Thoracic aorta (tissue), 2 donors: ENCODE data around the gene BRD3OS. TPM values are rescaled to one million over a fixed set of nuclear protein-coding genes. Genes with fewer than 3 reads are reported as not detected.

ENCODE experiments used
- ATAC-seq: fragments of 150-250 bp; one replicate; pipeline ENCODE4 v1.8.0; 2017; ENCODE audit warnings: low read depth; ENCODE audit not compliant: insufficient number of reproducible peaks, low FRiP score
- DNase-seq: peaks from one replicate; pipeline ENCODE4 v3.0.0-alpha.2; 2020; ENCODE audit warnings: low spot score
- H3K27ac ChIP-seq, 2 donors: fragments of 200-600 bp; sonication (generic); 1 replicate in 1 of 2; 2 replicates in 1 of 2; pipeline ENCODE4 v1.5.1; 2016; ENCODE audit warnings: mild to moderate bottlenecking in 2 of 2, moderate library complexity in 2 of 2
- H3K27me3 ChIP-seq: fragments of 200-600 bp; sonication (generic); replicated peaks from 2 replicates; pipeline ENCODE4 v1.6.0; 2016; ENCODE audit warnings: mild to moderate bottlenecking; ENCODE audit not compliant: insufficient read depth
- H3K36me3 ChIP-seq: fragments of 200-600 bp; sonication (generic); one replicate; pipeline ENCODE4 v1.5.1; 2016
- H3K4me1 ChIP-seq, 2 donors: fragments of 200-600 bp; sonication (generic); 1 replicate in 1 of 2; 2 replicates in 1 of 2; pipeline versions ENCODE4 v1.5.1 to v1.6.0; 2016; ENCODE audit warnings: low read depth in 2 of 2, mild to moderate bottlenecking in 1 of 2; ENCODE audit not compliant: control insufficient read depth in 1 of 2
- H3K4me3 ChIP-seq: fragments of 200-600 bp; sonication (generic); 2 replicates; pipeline ENCODE4 v1.5.1; 2016; ENCODE audit warnings: mild to moderate bottlenecking
- H3K9me3 ChIP-seq: fragments of 200-600 bp; sonication (generic); 2 replicates; pipeline ENCODE4 v1.5.1; 2016
- total RNA-seq, 2 donors: library from RNA; depleted of rRNA; stranded (reverse); fragments of >200 nt; gene quantifications; one replicate each; pipeline versions ENCODE4 v1.1.0 to v1.2.3, GENCODE V29; 2016
- TF ChIP-seq, protein P1 (sequence below): fragments of 200-600 bp; sonication (generic); IDR thresholded peaks from one replicate; pipeline ENCODE4 v1.5.1; 2019; ENCODE audit warnings: antibody characterized with exemption

Gene BRD3OS
- total RNA-seq, 2 donors from 2014 or later, result 8.8 to 14.6 TPM

DNA sequence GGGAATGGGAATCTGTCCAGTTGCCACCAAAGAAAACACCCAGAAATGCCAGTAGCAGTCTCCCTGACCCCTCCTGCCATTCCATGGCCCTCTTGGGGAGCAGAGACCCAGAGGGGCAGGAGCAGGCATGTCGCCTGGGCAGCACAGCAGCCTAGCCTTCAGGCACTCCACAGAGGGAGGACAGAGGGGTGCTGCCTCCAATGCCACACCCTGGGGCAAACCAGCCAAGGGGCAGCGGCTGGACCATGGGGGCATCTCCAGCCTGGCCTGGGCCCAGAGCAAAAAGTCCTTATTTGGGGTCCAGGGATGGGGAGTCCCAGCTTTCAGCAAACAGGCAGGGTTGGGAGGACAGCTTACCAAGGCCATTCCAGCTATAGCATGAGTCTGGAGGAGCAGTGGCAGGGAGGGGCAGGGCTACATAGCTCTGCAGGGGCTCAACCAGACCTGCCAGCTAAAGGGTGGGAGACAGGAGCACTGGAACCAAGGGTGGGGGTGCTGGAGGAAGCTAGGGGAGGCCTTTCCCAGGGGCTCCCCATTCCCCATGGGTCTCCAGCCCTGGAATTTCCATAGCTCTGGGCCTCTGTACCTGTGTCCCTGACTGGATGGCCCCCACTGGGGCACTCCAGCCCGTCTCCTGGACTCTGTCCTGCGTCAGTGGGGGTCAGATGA is 35.9 kb downstream of the BRD3OS start:
- no peaks in the 10 kb centered on the region for H3K36me3 ChIP-seq
- ATAC-seq (no peak), DNase-seq (no peak)
- TF ChIP-seq, protein P1, sequence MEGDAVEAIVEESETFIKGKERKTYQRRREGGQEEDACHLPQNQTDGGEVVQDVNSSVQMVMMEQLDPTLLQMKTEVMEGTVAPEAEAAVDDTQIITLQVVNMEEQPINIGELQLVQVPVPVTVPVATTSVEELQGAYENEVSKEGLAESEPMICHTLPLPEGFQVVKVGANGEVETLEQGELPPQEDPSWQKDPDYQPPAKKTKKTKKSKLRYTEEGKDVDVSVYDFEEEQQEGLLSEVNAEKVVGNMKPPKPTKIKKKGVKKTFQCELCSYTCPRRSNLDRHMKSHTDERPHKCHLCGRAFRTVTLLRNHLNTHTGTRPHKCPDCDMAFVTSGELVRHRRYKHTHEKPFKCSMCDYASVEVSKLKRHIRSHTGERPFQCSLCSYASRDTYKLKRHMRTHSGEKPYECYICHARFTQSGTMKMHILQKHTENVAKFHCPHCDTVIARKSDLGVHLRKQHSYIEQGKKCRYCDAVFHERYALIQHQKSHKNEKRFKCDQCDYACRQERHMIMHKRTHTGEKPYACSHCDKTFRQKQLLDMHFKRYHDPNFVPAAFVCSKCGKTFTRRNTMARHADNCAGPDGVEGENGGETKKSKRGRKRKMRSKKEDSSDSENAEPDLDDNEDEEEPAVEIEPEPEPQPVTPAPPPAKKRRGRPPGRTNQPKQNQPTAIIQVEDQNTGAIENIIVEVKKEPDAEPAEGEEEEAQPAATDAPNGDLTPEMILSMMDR, result no peak
- no peak overlapping the region for H3K4me3 ChIP-seq
- no peaks in the 10 kb centered on the region for H3K9me3 ChIP-seq
- H3K27me3 ChIP-seq, result no peaks in the 10 kb centered on the region
- H3K27ac ChIP-seq, result no peak overlapping the region
- H3K4me1 ChIP-seq, result peaks cover 44 to 89% of the 10 kb centered on the region in 2 donors

DNA sequence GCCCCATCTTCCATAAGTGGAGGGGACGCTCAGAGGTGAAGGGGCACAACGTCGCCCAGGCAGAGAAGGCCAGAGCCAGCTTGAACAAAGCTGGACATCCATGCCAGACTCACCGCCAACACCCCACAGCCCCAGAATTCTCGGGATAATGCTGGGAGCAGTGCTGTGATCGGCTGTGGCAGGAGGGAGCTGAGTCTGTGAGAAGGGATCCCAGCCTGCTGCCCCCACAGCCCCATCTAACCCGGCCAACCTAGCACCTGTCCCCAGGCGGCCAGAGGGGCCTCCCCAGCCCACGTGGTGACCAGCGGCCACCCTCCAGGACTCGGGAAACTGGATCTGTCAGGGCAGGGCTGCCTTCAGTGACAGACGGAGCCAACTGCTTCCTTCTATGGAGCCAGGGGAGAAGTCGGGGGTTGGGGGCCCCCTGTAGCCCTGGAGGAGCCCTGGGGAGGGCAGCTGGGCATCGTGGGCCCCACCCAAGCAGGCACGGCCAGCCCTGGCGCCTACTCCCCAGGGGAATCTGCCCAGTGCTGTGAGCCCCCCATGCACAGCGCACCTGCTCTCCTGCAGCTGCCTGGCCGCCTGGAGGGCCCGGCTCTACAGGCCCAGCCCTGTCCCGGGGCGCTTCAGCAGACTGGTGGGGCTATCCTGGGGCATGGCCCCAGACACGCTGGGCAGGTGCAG is 36.5 kb downstream of the BRD3OS start:
- peaks cover 41 to 89% of the 10 kb centered on the region in 2 donors for H3K4me1 ChIP-seq
- DNase-seq (no peak), ATAC-seq (no peak)
- no peaks in the 10 kb centered on the region for H3K27me3 ChIP-seq
- H3K36me3 ChIP-seq, result no peaks in the 10 kb centered on the region
- H3K4me3 ChIP-seq, result no peak overlapping the region
- no peak overlapping the region for H3K27ac ChIP-seq
- no peaks in the 10 kb centered on the region for H3K9me3 ChIP-seq
- TF ChIP-seq, protein P1, result no peak

DNA sequence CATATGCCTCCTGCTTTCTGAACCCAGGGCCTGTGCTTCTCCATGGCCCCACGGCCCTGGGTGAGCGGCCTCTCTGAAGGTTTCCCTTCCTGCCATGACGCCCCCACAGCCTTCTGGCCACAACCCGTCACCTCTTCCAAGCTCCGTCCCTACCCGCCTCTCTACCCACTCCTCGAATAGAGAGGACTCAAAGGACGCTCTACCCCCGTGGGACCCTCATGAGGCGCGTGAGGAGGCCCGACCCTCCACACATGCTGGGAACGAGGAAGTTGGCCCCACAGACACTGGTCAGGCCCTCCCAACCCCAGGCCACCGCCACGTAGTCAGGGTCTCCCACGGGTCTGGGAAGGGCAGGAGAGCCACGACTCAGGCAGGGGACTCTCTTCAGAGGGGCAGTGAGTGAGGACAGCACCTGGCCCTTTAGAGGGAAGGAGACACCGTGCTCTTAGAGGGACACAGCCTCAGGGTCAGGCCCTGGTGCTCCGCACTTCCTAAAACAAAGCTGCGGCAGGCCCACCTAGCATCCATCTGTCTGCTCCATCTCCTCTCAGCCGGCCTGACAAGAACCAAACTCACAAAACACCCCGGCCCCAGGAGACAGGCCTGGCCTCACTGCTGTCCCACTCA is 37.3 kb downstream of the BRD3OS start:
- H3K4me3 ChIP-seq, result no peak overlapping the region
- H3K36me3 ChIP-seq, result no peaks in the 10 kb centered on the region
- H3K9me3 ChIP-seq, result no peaks in the 10 kb centered on the region
- ATAC-seq (no peak), DNase-seq (no peak)
- no peak overlapping the region for H3K27ac ChIP-seq
- TF ChIP-seq, protein P1, result no peak
- H3K4me1 ChIP-seq, result peaks cover 41 to 84% of the 10 kb centered on the region in 2 donors
- H3K27me3 ChIP-seq, result no peaks in the 10 kb centered on the region

DNA sequence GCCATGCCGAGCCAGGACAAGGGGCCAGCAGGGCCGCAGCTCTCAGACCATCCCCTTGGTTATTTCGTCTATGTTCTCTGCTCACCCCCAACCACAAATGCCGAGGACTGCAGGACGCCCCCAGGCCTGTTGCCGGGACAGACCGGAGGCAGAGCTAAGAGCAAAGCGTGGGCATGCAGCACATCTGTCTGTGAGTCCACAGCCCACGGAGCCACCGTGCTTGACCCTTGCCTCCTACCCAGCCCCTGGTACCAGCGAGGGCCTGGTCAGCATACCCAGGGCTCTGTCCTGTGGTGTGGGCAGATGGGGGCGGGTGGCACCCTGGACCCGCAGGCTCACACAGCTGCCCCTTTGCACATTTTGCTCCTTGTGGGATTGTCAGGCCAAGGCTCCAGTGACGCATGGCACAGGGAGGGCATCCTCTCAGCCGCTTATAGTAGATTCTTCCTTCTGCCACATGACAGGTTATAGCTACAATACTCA is 37.8 kb downstream of the BRD3OS start:
- Histone ChIP-seq H3K4me3 (no peak overlapping the region), H3K9me3 (no peaks in the 10 kb centered on the region), H3K27ac (no peak overlapping the region), H3K4me1 (peaks cover 41 to 79% of the 10 kb centered on the region in 2 donors), H3K36me3 (no peaks in the 10 kb centered on the region), H3K27me3 (no peaks in the 10 kb centered on the region)
- no peak for DNase-seq
- no peak for ATAC-seq
- TF ChIP-seq, protein P1, result no peak
